Mesothelial cell of epicardium (in vitro differentiated cells): ENCODE data around the gene OR2F2. TPM values are rescaled to one million over a fixed set of nuclear protein-coding genes. Genes with fewer than 3 reads are reported as not detected.

Source experiments
- DNase-seq, 2 experiments: peaks; one replicate each; pipeline ENCODE4 v3.0.0; 2021; ENCODE audit warnings: low spot score in 2 of 2; ENCODE audit not compliant: unreplicated experiment in 2 of 2
- H3K27ac Mint-ChIP-seq: 2 replicates; pipeline ENCODE4 v1.8.0; 2021; ENCODE audit warnings: mixed read lengths
- H3K27me3 Mint-ChIP-seq: 2 replicates; pipeline ENCODE4 v1.8.0; 2021; ENCODE audit warnings: low read depth, mixed read lengths
- H3K36me3 Mint-ChIP-seq: 2 replicates; pipeline ENCODE4 v1.8.0; 2021; ENCODE audit warnings: mixed read lengths
- H3K4me1 Mint-ChIP-seq: 2 replicates; pipeline ENCODE4 v1.8.0; 2021; ENCODE audit warnings: mixed read lengths
- H3K4me3 Mint-ChIP-seq: 2 replicates; pipeline ENCODE4 v1.8.0; 2021; ENCODE audit warnings: mild to moderate bottlenecking, moderate library complexity, mixed read lengths
- H3K9me3 Mint-ChIP-seq: 2 replicates; pipeline ENCODE4 v1.8.0; 2021; ENCODE audit warnings: mixed read lengths
- CTCF ChIP-seq: fragments of 200-600 bp; sonication (generic); IDR thresholded peaks from one replicate; pipeline ENCODE4 v1.5.0; 2021; ENCODE audit warnings: antibody characterized with exemption; ENCODE audit not compliant: unreplicated experiment
- total RNA-seq: library from RNA; stranded (reverse); gene quantifications from 3 replicates; pipeline ENCODE4 v1.2.1, GENCODE V29; 2021

The OR2F2 gene
- total RNA-seq, 1 donor from 2014 or later = not detected

GRCh38 chr7:143953421-143953820, 18.4 kb downstream of the OR2F2 start:
- Mint-ChIP-seq H3K4me1 (no peaks in the 10 kb centered on the region), H3K4me3 (no peak overlapping the region), H3K36me3 (no peaks in the 10 kb centered on the region), H3K9me3 (peaks cover 7% of the 10 kb centered on the region), H3K27ac (no peak overlapping the region), H3K27me3 (peaks cover 24% of the 10 kb centered on the region)
- DNase-seq = no peak
- no peak for TF ChIP-seq CTCF

GRCh38 chr7:143954135-143954534, 19.1 kb downstream of the OR2F2 start:
- Mint-ChIP-seq H3K9me3 (peaks cover 7% of the 10 kb centered on the region), H3K27me3 (peaks cover 26% of the 10 kb centered on the region), H3K36me3 (no peaks in the 10 kb centered on the region), H3K4me1 (no peaks in the 10 kb centered on the region), H3K4me3 (no peak overlapping the region), H3K27ac (no peak overlapping the region)
- DNase-seq = no peak
- TF ChIP-seq CTCF = no peak

- TF ChIP-seq CTCF = no peak
- Mint-ChIP-seq H3K27me3 (peaks cover 26% of the 10 kb centered on the region), H3K9me3 (peaks cover 7% of the 10 kb centered on the region), H3K36me3 (no peaks in the 10 kb centered on the region), H3K27ac (no peak within 1 kb of the TSS), H3K4me3 (no peak within 1 kb of the TSS), H3K4me1 (no peaks in the 10 kb centered on the region)
- no peak for DNase-seq
Observed at GRCh38 chr7:143954544-143954943, 19.5 kb downstream of the OR2F2 start, which contains the start of gene OR2F1. TSS of gene OR2F1 (plus strand) at chr7:143954844. CDS start at chr7:143959971, 5,127 bp downstream.

- Mint-ChIP-seq H3K27me3 (peaks cover 24% of the 10 kb centered on the region), H3K9me3 (no peaks in the 10 kb centered on the region), H3K36me3 (no peaks in the 10 kb centered on the region), H3K4me1 (no peaks in the 10 kb centered on the region), H3K4me3 (no peak overlapping the region), H3K27ac (no peak overlapping the region)
- no peak for TF ChIP-seq CTCF
- DNase-seq = no peak
Observed at GRCh38 chr7:143958781-143959180, 23.7 kb downstream of the OR2F2 start.

GRCh38 chr7:143960813-143961610, 26.0 kb downstream of the OR2F2 start:
- Mint-ChIP-seq H3K27ac (no peak overlapping the region), H3K27me3 (peaks cover 21% of the 10 kb centered on the region), H3K9me3 (no peaks in the 10 kb centered on the region), H3K4me1 (no peaks in the 10 kb centered on the region), H3K36me3 (no peaks in the 10 kb centered on the region), H3K4me3 (no peak overlapping the region)
- no peak for DNase-seq
- TF ChIP-seq CTCF = no peak
